GM12878 (cell line): Measurements from ENCODE around the gene PAPLN.

ENCODE experiments used
- ESRRA ChIP-seq: IDR thresholded peaks from 2 replicates; pipeline ENCODE4 v1.6.1; 2012; ENCODE audit warnings: mild to moderate bottlenecking, low read length, improper control_type of control experiment
- IKZF1 ChIP-seq: fragments of 450-650 bp; conservative IDR thresholded peaks from 2 replicates; pipeline ENCODE4 v1.6.1; 2017; ENCODE audit warnings: antibody characterized with exemption, mild to moderate bottlenecking
- SP1 ChIP-seq: IDR thresholded peaks from one replicate; pipeline ENCODE4 v1.6.1; 2011; ENCODE audit warnings: low read depth, low read length
- ZNF24 ChIP-seq: fragments of 450-650 bp; IDR thresholded peaks from 2 replicates; pipeline ENCODE4 v1.6.1; 2017; ENCODE audit warnings: antibody characterized with exemption, mild to moderate bottlenecking

DNA sequence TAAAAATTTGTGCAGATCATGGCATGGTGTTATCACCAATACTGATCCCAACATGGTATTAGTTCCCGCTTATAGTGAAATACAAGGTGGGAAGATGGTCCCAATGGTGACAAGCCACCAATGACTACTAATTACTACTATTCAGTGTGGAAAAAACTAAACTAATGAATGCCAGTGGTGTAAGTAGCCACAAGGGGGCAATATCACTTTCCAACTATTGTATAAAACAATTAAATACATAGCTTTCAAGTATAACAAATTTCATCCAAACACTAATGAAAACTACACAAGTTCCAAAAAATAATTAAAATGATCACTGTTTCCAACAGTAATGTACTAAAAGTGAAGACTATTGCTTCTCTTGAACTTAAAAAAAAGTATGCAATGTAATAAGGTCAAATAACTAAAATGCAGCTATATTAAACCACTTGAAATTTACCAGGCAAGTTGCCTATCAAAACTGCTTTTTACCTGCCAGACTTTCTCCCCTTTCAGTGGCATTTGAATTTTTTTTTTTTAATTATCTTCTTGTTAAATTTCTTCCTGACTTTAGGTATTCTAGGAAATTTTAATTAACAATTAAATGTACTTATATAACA, 58.0 kb downstream of the PAPLN start:
- TF ChIP-seq IKZF1 (no peak), ZNF24 (0 out of 2 replicates have a peak, but pooled peaks have one; percentile 12), ESRRA (no peak), SP1 (no peak)
